ENCODE results near the gene SYDE1.

Gene SYDE1

DNA sequence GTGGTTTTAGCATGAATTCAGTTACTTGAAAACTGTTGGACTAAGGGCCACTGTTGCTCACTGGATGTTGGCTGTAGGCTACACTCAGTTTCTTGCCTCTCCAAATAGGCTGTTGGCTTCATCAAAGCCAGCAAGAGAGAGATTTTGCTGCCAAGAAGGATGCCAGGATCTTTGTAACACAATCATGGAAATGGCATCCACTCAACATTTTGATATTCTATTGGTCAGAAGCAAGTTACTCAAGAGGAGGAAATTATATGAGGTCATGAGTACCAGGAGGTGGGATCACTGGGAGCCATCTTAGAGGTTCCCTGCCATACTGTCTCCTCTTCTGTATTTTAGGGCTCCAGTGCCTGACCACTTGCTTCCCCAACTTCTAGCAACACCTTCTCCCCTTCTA is 30.6 kb downstream of the SYDE1 start:
- no peak for TF ChIP-seq CTCF (conservative IDR thresholded peaks at IDR 0.05)
- no peak overlapping the region for H3K27ac ChIP-seq

DNA sequence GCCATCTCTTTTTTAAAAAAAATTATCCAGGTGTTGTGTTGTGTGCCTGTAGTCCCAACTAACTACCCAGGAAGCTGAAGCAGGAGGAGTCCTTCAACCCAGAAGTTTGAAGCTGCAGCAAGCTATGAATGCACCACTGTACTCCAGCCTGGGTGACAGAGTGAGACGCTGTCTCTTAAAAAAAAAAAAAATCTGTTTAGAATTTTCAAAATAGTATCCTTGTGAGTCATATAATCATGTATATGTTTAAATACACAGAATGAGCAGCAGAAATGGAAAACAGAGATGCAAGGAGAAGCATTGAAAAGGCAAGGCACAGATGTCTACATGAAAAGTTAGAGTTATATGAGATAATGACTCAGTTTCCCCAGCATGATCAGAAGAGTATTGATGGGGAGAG is 31.2 kb downstream of the SYDE1 start:
- H3K27ac ChIP-seq: no peak overlapping the region
- no peak for TF ChIP-seq CTCF (conservative IDR thresholded peaks at IDR 0.05)

- no peak overlapping the region for H3K27ac ChIP-seq
- no peak for TF ChIP-seq CTCF (conservative IDR thresholded peaks at IDR 0.05)
Measured at GRCh38 chr19:15141143-15141542, 33.9 kb downstream of the SYDE1 start.

DNA sequence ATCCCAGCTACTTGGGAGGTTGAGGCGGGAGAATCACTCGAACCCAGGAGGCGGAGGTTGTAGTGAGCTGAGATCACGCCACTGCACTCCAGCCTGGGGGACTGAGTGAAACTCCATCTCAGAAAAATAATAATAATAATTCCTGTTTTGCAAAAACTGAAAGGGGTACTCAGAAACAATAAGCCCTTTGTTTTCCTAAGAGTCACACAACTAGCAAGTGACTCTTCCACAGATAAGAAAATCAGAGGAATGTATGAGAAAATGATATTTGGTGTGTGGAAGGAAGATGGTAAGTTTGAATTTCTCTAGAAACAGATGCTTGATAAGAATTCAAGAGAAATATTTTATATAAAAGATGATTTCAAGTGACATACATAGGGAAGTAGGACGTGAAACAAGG is 35.1 kb downstream of the SYDE1 start:
- no peak for TF ChIP-seq CTCF (conservative IDR thresholded peaks at IDR 0.05)
- H3K27ac ChIP-seq: no peak overlapping the region

DNA sequence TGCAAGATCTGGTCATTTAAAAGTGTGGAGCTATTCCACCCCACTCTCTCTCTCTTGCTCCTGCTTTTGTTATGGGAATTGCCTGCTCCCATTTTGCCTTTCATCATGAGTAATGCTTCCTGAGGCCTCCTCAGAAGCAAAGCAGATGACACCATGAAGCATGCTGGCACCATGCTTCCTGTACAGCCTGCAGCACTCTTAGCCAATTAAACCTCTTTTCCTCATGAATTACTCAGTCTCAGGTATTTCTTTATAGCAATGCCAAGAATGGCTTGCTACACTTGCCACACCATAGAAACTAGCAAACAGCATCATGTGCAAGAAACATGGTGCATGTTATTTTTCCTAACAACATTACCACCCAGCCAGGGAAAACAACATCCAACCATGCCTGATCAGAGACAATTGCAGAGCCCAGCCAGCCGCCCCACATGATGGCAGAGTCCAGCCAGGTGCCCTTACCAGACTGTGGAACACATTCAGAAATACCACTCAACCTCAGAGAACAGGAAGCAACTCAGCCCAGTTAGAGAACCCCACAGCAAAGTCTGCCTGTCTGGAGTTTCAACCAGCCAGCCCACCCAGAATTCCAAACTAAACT is 36.9 kb downstream of the SYDE1 start:
- TF ChIP-seq CTCF (conservative IDR thresholded peaks at IDR 0.05): no peak
- no peak overlapping the region for H3K27ac ChIP-seq

DNA sequence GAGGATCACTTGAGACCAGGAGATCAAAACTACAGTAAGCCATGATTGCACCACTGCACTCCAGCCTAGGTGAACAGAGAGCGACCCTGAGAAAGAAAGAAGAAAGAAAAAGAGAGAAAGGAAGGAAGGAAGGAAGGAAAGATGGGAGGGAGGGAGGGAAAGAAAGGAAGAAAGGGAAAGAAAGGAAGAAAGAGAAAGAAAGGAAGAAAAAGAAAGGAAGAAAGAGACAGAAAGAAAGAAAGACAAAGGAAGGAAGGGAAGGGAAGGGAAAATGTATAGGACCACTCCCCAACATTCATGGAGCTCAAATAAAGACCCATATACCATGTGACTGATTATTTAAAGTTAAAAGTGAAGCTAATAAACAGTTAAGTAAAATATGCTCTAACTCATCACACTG is 39.9 kb downstream of the SYDE1 start:
- no peak overlapping the region for H3K27ac ChIP-seq
- no peak for TF ChIP-seq CTCF (conservative IDR thresholded peaks at IDR 0.05)

DNA sequence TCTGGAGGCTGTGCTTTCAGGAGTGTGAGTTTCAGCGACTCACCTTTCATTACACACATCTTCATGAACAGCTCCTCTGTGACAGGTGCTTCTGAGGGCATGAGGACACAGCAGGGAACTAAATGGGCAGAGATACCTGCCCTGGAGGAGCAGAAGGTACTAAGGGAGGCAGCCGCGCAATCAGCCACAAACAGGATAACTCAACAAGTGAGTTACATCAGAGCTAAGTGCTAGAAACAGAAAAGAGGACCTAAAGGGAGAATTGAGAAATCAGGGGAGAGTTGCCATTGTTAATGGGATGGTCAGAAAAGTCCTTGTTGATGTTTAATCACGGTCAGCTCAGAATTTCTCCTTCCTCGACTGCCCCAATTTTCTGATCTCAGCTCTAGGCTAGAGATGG is 42.5 kb downstream of the SYDE1 start:
- TF ChIP-seq CTCF (conservative IDR thresholded peaks at IDR 0.05): no peak
- no peak overlapping the region for H3K27ac ChIP-seq
